NCI-H526 treated with DMSO at 0.1 percent for 48 hours (cell line): ENCODE measurements around the gene RCL1.
"Not testable (repeated sequence)": the region's sequence is repeated elsewhere in the genome, so short reads cannot be mapped to it uniquely, and the experiment has no call there.

ENCODE experiments used
- DNase-seq: peaks from one replicate; lab custom pipeline; 2025; lab: John Stamatoyannopoulos, UW

Gene RCL1

GRCh38 chr9:4792572-4793458 lies at the start of gene RCL1:
RCL1 (plus strand) TSS chr9:4792944; CDS start chr9:4793092, 148 bp downstream.
- DNase-seq, result peak; percentile 91

- no peak for DNase-seq
Measured at GRCh38 chr9:4743131-4743875, 49.4 kb upstream of the RCL1 start.

GRCh38 chr9:4746278-4747030 lies 46.3 kb upstream of the RCL1 start:
- DNase-seq, result no peak

DNA sequence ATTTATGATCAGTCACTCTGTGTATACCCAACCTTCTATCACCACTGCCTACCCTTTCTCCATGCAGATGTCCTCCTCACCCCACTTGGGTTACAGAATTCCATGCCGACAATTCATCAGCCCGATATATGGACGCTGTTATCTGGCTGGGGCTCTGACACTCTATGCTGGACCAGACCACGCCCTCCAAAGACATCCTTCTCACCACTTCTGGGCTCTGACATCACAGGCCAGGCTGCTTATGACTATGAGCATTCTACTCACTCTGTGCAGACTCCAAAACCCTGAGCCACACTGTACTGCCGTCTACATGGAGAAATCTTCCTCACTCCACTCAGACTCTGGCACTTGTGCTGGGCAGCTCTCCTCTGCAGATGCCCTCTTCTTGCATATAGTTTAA lies 44.1 kb upstream of the RCL1 start:
- no peak for DNase-seq

GRCh38 chr9:4750023-4750673 lies 42.6 kb upstream of the RCL1 start:
- no peak for DNase-seq

DNA sequence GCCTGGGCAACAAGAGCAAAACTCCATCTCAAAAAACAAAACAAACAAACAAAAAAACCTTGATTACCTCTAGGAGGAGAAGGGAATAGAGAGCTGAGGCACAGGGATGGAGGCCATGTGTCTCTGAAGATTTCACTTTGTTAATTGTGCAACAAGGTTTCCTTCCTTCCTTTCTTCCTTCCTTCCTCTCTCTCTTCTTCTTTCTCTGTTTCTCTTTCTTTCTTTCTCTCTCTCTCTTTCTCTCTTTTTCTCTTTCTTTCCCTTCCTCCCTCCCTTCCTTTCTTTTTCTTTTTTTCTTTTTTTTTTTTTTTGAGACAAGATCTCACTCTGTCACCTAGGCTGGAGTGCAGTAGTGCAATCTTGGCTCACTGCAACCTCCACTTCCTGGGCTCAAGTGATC lies 38.2 kb upstream of the RCL1 start:
- not testable (repeated sequence) for DNase-seq

DNA sequence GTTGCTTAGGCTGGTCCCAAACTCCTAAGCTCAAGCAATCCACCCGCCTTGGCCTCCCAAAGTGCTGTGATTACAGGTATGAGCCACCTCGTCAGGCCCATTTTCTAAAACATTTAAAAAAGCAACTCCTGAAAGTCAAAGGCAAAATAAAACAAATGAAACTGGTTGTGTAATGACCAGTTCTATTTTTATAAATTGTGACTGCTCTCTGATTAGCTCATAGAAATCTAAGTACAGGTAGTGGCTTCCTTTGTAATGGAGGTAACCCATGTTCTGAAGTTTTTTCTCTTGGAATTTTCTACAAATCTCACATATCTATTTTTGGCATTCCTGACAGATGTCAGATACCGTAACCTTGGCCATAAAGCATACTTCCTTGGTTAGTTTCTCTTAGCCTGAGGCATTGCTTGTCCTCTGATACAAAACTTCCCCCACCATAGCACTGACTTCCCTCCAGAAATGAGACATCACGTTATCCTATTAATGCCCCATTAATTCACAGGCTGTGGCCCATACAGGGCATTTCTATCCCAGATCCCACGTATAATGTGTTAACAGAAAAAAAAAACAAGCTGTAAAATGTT lies 37.6 kb upstream of the RCL1 start:
- no peak for DNase-seq

DNA sequence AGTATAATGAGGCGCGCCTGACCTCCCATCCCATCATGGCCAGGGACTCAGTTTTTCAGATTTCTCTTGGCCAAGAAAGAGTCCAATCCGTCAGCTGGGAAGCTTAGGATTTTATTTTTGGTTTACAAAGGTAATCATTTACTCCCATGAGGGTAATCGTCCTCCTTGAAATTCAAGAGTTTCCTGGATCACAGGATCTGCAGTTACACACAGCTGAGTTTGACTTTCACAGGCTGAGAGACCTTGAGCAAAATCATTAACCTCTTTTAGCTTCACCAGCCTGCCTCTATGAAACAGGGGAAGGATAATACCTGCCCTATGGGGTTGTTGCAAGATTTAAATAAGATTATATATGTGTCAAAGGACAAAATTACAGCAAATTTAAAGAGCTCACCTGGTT lies 36.3 kb upstream of the RCL1 start:
- DNase-seq, result no peak

DNA sequence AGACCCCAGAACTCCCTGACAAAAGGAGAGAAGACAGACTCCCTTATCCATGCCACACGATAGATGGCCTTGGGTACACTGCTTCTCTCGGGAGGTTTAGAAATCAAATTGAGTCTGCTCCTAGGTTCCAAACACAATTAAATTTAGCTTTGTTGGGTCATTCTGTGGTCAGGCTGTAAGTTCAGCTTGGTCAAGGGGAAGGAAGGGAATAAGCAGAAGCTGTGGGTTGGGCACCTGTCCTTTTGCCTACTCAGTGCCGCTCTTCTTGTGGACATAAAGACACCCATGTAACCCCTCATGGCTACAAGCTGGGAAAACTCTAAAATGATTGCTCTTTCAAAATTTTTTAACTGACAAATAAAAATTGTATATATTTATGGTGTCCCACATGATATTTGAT lies 32.6 kb upstream of the RCL1 start:
- DNase-seq, result no peak

DNA sequence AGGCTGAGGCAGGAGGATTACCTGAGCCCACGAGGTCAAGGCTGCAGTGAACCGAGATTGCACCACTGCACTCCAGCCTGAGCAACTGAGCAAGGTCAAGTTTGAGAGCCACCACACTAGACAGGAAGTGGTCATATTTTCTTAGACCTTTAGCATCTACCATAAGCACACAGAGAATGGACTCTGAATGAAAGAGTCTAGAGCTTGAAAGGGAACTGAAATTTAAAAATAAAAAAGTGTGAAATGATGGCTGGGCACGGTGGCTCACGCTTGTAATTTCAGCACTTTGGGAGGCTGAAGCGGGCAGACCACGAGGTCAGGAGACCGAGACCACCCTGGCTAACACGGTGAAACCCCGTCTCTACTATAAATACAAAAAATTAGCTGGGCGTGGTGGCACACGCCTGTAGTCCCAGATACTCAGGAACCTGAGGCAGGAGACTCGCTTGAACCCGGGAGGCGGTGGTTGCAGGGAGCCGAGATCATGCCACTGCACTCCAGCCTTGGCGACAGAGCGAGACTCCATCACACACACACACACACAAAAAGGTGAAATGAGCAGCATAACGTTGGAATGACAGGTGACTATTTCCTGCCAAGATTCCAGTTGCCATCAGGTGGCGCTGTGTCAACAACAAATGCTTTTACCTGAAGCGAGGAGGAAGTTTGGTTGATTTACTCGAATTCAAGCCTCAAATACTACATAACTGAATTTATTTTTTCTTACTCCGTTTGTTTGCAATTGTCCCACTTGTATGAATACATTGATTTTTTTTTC lies 30.4 kb upstream of the RCL1 start:
- DNase-seq, result peak; percentile 63

DNA sequence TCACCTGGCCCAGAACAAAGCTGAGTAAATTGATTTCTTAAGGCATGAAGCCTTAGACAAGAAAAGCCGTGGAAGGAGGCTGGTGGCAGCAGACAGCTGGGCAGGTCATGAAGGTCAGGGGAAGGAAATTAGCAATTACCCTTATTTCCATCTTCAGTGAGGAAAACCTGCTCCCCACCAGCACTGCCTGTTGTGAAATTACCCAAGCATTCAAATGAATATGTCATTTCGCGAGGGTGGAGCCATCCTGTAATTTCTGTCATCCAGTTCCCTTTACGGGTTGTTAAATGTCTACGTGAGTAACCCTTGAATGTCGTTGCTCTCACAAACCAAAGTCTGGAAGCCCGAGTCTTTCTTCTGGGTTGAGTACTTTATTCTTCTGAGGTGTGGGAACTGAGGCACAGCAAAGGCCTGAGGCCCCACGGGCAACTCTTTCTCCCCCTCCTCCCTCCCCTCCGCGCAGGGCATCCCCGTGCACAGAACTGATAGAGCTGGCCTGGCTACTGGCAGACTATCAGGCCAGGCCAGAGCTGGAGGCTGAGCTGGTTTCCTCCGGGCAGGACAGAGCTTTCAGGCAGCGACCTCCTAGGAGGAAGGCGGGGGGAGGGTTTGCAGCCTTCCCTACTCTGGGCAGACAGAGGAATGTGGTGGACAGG lies 29.7 kb upstream of the RCL1 start:
- DNase-seq, result no peak

DNA sequence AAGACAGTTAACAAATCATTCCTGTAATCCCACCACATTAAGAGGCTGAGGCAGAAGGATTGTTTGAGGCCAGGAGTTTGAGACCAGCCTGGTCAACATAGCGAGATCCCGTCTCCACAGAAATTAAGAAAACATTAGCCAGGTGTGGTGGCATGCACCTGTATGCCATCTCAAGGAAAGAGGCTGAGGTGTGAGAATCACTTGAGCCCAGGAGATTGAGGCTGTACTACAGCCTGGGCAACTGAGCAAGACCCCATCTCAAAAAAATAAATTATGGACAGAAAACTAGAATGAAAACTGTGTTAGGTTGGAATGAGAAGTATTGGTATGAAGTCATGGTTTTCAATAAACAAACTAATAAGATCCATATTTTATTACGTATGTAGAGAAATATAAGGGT lies 28.7 kb upstream of the RCL1 start:
- no peak for DNase-seq

DNA sequence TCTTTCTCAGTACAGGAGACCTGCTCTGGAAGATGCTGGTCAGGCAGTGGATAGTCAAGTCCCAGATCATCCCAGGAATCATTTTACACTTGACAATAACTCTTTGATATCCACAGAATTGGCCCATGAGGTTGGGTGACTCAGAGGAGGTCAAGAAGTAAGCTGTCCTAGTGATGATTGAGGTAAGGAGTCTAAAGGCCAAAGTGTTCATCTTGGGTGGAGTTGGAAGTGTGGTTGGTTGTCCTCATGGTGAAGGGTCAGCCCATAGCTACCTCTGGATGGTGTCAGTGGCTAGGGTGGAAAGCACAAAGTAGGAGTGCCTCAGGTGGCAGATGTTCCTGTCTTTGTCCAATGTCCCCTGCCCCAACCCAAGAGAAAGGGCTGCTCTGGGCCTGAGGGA lies 24.1 kb upstream of the RCL1 start:
- DNase-seq, result no peak

- no peak for DNase-seq
Measured at GRCh38 chr9:4769321-4770080, 23.2 kb upstream of the RCL1 start.

GRCh38 chr9:4771788-4772187 lies 21.0 kb upstream of the RCL1 start:
- no peak for DNase-seq

DNA sequence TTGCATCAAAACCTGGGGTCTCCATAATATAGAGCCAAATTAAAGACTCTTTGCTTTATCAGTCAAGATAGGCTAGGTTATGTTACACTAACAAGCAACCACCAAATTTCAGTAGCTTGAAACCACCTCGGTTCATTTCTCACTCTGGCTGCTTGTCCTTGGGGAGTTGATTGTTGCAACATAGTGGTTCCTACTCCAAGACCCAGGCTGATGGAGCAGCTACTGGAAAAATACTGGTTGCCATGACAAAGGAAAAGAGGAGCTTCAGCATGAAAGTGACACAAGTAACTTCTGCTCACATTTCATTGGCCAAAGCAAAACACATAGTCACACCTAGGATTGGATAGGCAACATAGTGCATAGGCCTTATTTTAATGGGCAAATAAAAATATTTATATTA lies 18.5 kb upstream of the RCL1 start:
- DNase-seq, result no peak

- DNase-seq, result not testable (repeated sequence)
Measured at GRCh38 chr9:4774958-4775357, 17.8 kb upstream of the RCL1 start.

- DNase-seq, result no peak
Measured at GRCh38 chr9:4780651-4781050, 12.1 kb upstream of the RCL1 start.

- no peak for DNase-seq
Measured at GRCh38 chr9:4781408-4781807, 11.3 kb upstream of the RCL1 start.

GRCh38 chr9:4783191-4783590 lies 9.6 kb upstream of the RCL1 start:
- not testable (repeated sequence) for DNase-seq
